HepG2 (cell line): Measurements from ENCODE around the gene C11orf24. TPM values are rescaled to one million over a fixed set of nuclear protein-coding genes. Genes with fewer than 3 reads are reported as not detected.

Source experiments
- BATF2 ChIP-seq: sonication (generic); formaldehyde crosslinking; IDR thresholded peaks from 2 replicates; pipeline ENCODE4 v1.8.0; 2022; ENCODE audit warnings: mild to moderate bottlenecking, missing genetic modification reagents, moderate library complexity
- CHD2 ChIP-seq: IDR thresholded peaks from 2 replicates; pipeline ENCODE4 v1.6.1; 2011; ENCODE audit warnings: low read depth, low read length, improper control_type of control experiment
- CSRNP1 ChIP-seq: sonication (generic); formaldehyde crosslinking; IDR thresholded peaks from 2 replicates; pipeline ENCODE4 v1.8.1; 2023; ENCODE audit warnings: mild to moderate bottlenecking, missing genetic modification reagents
- HIVEP1 ChIP-seq: sonication (generic); formaldehyde crosslinking; IDR thresholded peaks from 2 replicates; pipeline ENCODE4 v1.4.0; 2020; ENCODE audit warnings: mild to moderate bottlenecking, missing genetic modification reagents
- KAT2B ChIP-seq: fragments of 150-350 bp; IDR thresholded peaks from 2 replicates; pipeline ENCODE4 v1.6.1; 2014; ENCODE audit warnings: low read depth, low read length, borderline replicate concordance
- MNT ChIP-seq: fragments of 450-650 bp; IDR thresholded peaks from 2 replicates; pipeline ENCODE4 v1.6.1; 2016
- NFE2L2 ChIP-seq: fragments of 150-350 bp; IDR thresholded peaks from 2 replicates; pipeline ENCODE4 v1.6.1; 2014; ENCODE audit warnings: low read length
- NR2F2 ChIP-seq: IDR thresholded peaks from 2 replicates; pipeline ENCODE4 v1.6.1; 2012; ENCODE audit warnings: low read depth, inconsistent platforms, borderline replicate concordance
- POLR2AphosphoS5 ChIP-seq: IDR thresholded peaks from 2 replicates; pipeline ENCODE4 v1.6.1; 2012; ENCODE audit warnings: low read depth, low read length
- RXRB ChIP-seq: IDR thresholded peaks from 2 replicates; pipeline ENCODE4 v1.6.1; 2016; ENCODE audit warnings: borderline replicate concordance, missing genetic modification reagents, missing compliant biosample characterization
- TOE1 ChIP-seq: sonication (generic); formaldehyde crosslinking; IDR thresholded peaks from 2 replicates; pipeline ENCODE4 v1.4.0; 2020; ENCODE audit warnings: mild to moderate bottlenecking, missing genetic modification reagents
- ZBTB49 ChIP-seq: sonication (generic); formaldehyde crosslinking; IDR thresholded peaks from 2 replicates; pipeline ENCODE4 v1.4.0; 2020; ENCODE audit warnings: missing genetic modification reagents, borderline replicate concordance
- ZNF563 ChIP-seq: sonication (generic); formaldehyde crosslinking; IDR thresholded peaks from 2 replicates; pipeline ENCODE4 v1.8.0; 2022; ENCODE audit warnings: mild to moderate bottlenecking, moderate library complexity, missing genetic modification reagents
- ZNF747 ChIP-seq: sonication (generic); formaldehyde crosslinking; IDR thresholded peaks from 2 replicates; pipeline ENCODE4 v1.8.1; 2023; ENCODE audit warnings: missing genetic modification reagents, mild to moderate bottlenecking, borderline replicate concordance
- ZSCAN31 ChIP-seq: sonication (generic); formaldehyde crosslinking; IDR thresholded peaks from 2 replicates; pipeline ENCODE4 v1.5.0; 2020; ENCODE audit warnings: low read depth, mild to moderate bottlenecking, missing genetic modification reagents
- polyA plus RNA-seq, 8 experiments: library from polyadenylated mRNA; depleted of rRNA in 3 of 8; stranded (reverse) in 7 of 8; unstranded in 1 of 8; fragments of >200 nt; fragmentation: Illumina TruSeq in 4 of 8; extraction: Trizol in 4 of 8; gene quantifications; 2 replicates each; pipeline versions ENCODE4 v1.2.1 to v1.2.3, GENCODE V29; 2011 to 2016; ENCODE audit warnings: low read depth in 4 of 8, missing spikeins in 1 of 8, mixed read lengths in 1 of 8; ENCODE audit not compliant: insufficient read depth in 1 of 8
- total RNA-seq, 5 experiments: library from RNA; depleted of rRNA; stranded (reverse); fragments of >200 nt; fragmentation: Illumina TruSeq; extraction: Trizol; gene quantifications; 2 replicates each; pipeline ENCODE4 v1.2.3, GENCODE V29; 2016; ENCODE audit warnings: low read depth in 1 of 5
- TF ChIP-seq, protein P1 (sequence below): sonication (generic); formaldehyde crosslinking; IDR thresholded peaks from 2 replicates; pipeline ENCODE4 v1.4.0; 2020; ENCODE audit warnings: missing genetic modification reagents
- TF ChIP-seq, protein P2 (sequence below): sonication (generic); formaldehyde crosslinking; IDR thresholded peaks from 2 replicates; pipeline ENCODE4 v1.5.1; 2020; ENCODE audit warnings: missing genetic modification reagents, mild to moderate bottlenecking, borderline replicate concordance

The C11orf24 gene
- total and polyA plus RNA-seq, 2 of the 13 experiments (the other 11 are each of a cell fraction or from before 2014, with no cell fraction given), result 52.9 to 55.5 TPM

DNA sequence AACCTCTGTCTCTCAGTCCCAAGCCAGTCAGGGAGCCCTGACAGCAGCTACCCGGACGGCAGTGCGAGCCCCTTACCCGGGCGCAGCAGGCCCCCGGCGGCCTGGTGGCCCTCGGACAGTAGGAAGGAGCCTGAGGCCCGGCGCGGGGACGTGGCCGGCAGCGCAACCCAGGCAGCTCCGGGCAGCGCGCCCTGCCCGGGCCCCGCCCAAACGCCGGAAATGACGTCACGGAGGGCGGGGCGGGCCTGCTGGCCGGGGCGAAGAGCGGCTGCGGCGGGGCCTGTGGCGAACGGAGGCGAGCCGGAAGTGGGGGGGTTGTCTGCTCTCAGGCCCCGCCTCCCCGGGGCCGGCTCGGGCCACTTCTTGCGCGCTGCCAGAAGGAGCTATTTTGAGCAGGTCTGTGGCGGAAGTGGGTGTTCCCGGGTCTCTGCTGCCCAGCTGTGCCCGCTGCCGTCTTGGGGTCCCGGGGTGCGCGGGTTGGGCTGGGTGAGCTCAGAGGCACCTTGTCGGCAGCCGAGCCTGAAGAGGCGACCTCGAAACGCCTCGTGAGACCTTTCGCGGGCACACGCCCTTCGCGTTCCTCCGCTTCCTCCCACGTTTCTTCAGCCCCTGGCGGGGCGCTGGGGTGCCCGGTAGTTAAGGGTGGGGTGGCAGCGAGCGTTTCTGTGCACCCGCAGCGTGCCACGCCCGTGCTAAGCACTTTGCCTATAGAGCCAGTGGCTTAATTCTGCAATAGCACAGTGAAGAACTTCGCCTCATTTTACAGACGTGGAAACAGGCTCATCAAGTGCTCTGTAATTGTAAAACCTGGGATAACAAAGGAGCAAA, at the start of gene C11orf24 (continued):
- no peak for TF ChIP-seq ZNF747 (CRISPR knock-in tag)
- TF ChIP-seq, protein P1, sequence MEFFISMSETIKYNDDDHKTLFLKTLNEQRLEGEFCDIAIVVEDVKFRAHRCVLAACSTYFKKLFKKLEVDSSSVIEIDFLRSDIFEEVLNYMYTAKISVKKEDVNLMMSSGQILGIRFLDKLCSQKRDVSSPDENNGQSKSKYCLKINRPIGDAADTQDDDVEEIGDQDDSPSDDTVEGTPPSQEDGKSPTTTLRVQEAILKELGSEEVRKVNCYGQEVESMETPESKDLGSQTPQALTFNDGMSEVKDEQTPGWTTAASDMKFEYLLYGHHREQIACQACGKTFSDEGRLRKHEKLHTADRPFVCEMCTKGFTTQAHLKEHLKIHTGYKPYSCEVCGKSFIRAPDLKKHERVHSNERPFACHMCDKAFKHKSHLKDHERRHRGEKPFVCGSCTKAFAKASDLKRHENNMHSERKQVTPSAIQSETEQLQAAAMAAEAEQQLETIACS (CRISPR knock-in tag), result peak; percentile 32; the same call in 1 of the 2 replicates
- peak; percentile 37; the same call in 1 of the 2 replicates for TF ChIP-seq BATF2 (CRISPR knock-in tag)
- peak; percentile 55; the same call in 1 of the 2 replicates for TF ChIP-seq ZSCAN31
- TF ChIP-seq RXRB, result no peak; the same call in 1 of the 2 replicates
- no peak for TF ChIP-seq NFE2L2
- TF ChIP-seq NR2F2, result no peak
- TF ChIP-seq CSRNP1 (CRISPR knock-in tag), result peak; percentile 80; the same call in 1 of the 2 replicates
- 0 out of 2 replicates have a peak, but pooled peaks have one; percentile 33 for TF ChIP-seq TOE1 (CRISPR knock-in tag)
- no peak for TF ChIP-seq ZNF563
- TF ChIP-seq POLR2AphosphoS5, result peak; percentile 93
- TF ChIP-seq, protein P2, sequence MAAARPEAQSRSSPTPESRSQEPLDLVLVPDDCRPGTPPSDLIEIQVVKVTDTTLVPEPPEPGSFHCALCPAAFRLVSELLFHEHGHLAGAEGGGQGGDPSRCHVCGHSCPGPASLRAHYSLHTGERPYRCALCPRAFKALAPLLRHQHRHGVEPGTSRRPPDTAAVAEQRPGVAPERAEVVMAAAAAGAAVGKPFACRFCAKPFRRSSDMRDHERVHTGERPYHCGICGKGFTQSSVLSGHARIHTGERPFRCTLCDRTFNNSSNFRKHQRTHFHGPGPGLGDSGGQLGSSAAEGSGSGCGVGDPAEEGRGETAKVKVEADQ (CRISPR knock-in tag), result no peak
- no peak; the same call in 1 of the 2 replicates for TF ChIP-seq HIVEP1
- no peak; the same call in 1 of the 2 replicates for TF ChIP-seq MNT
- TF ChIP-seq CHD2, result no peak
- no peak for TF ChIP-seq KAT2B
- TF ChIP-seq ZBTB49, result no peak
- TF ChIP-seq, all 625 proteins: peak for 240
